Diencephalon (tissue), 1 donor: ENCODE results near the gene NYAP1. TPM values are rescaled to one million over a fixed set of nuclear protein-coding genes. Genes with fewer than 3 reads are reported as not detected.

Experiments used
- small RNA-seq: library from RNA; depleted of rRNA; stranded (forward); fragments of <200 nt; gene quantifications from one replicate; pipeline ENCODE3, GENCODE V24; 2014
- total RNA-seq: library from RNA; depleted of rRNA; stranded (reverse); fragments of >200 nt; gene quantifications from one replicate; pipeline ENCODE4 v1.2.3, GENCODE V29; 2014

Gene NYAP1
- 38.8 TPM for total RNA-seq

GRCh38 chr7:100483722-100484672 is at the start of gene NYAP1:
Gene NYAP1, plus strand, starts transcription at chr7:100483927. Its CDS starts 1,385 bp downstream, at chr7:100485312.

GRCh38 chr7:100464210-100464660 is 19.5 kb upstream of the NYAP1 start, which contains the start of gene SPACDR:
Gene SPACDR, minus strand, starts transcription at chr7:100464260. Its CDS starts 235 bp downstream, at chr7:100464025.

GRCh38 chr7:100478958-100479660 is 4.6 kb upstream of the NYAP1 start, which contains the start of gene TSC22D4:
Gene TSC22D4, minus strand, starts transcription at chr7:100479214. Its CDS starts 1,176 bp downstream, at chr7:100478038.

GRCh38 chr7:100538654-100539435 is 55.1 kb downstream of the NYAP1 start, which contains the start of gene AGFG2:
Gene AGFG2, plus strand, starts transcription at chr7:100539203. Its CDS starts 144 bp downstream, at chr7:100539347.

Small RNA genes lying within 50 kb of the gene (small RNA-seq; reads per million reads assigned to genes)
- not detected for gene RN7SL416P

Other genes starting within 250 kb of the NYAP1 start
- gene SPDYE3, start 176.2 kb upstream of the NYAP1 start, total RNA-seq = not detected
- 14.5 TPM for gene PILRB, start 125.8 kb upstream of the NYAP1 start, total RNA-seq
- 1.2 TPM for gene PILRA, start 110.4 kb upstream of the NYAP1 start, total RNA-seq
- gene ZCWPW1, start 55.2 kb upstream of the NYAP1 start, total RNA-seq = 2.1 TPM
- gene MEPCE, start 54.1 kb upstream of the NYAP1 start, total RNA-seq = 27.9 TPM
- 7.6 TPM for gene PPP1R35, start 47.4 kb upstream of the NYAP1 start, total RNA-seq
- gene SPACDR, start 19.7 kb upstream of the NYAP1 start, total RNA-seq = not detected
- 33.7 TPM for gene TSC22D4, start 4.7 kb upstream of the NYAP1 start, total RNA-seq
- gene AGFG2, start 55.3 kb downstream of the NYAP1 start, total RNA-seq = 6.7 TPM
- gene SAP25, start 90.0 kb downstream of the NYAP1 start, total RNA-seq = not detected
- gene LRCH4, start 102.2 kb downstream of the NYAP1 start, total RNA-seq = 11.1 TPM
- gene FBXO24, start 102.4 kb downstream of the NYAP1 start, total RNA-seq = not detected
- gene PCOLCE, start 118.4 kb downstream of the NYAP1 start, total RNA-seq = 9.0 TPM
- 11.3 TPM for gene MOSPD3, start 128.6 kb downstream of the NYAP1 start, total RNA-seq
- 9.2 TPM for gene TFR2, start 157.6 kb downstream of the NYAP1 start, total RNA-seq
- 90.4 TPM for gene ACTL6B, start 172.5 kb downstream of the NYAP1 start, total RNA-seq
- gene GNB2, start 189.8 kb downstream of the NYAP1 start, total RNA-seq = 120 TPM
- gene GIGYF1, start 210.3 kb downstream of the NYAP1 start, total RNA-seq = 16.4 TPM
- 38.1 TPM for gene POP7, start 222.2 kb downstream of the NYAP1 start, total RNA-seq
- gene EPO, start 236.5 kb downstream of the NYAP1 start, total RNA-seq = not detected
- not detected for gene ZAN, start 249.7 kb downstream of the NYAP1 start, total RNA-seq